ENCODE measurements around the gene NUF2.

GRCh38 chr1:163278602-163279001, 43.2 kb upstream of the NUF2 start:
- TF ChIP-seq CTCF (conservative IDR thresholded peaks at IDR 0.05; ENCODE audit: low read depth, low read length) = no peak
- TF ChIP-seq SMC3 (IDR thresholded peaks at IDR 0.05; ENCODE audit: low read depth, low read length) = no peak
- TF ChIP-seq CEBPB (IDR thresholded peaks at IDR 0.05; ENCODE audit: low read depth, low read length) = no peak
- no peak for TF ChIP-seq CHD1 (IDR thresholded peaks at IDR 0.05; ENCODE audit: low read depth, low read length)
- TF ChIP-seq RFX5 (IDR thresholded peaks at IDR 0.05; ENCODE audit: low read depth, low read length) = no peak
- no peak for TF ChIP-seq POLR2A (IDR thresholded peaks at IDR 0.05; ENCODE audit: low read depth, low read length)
- TF ChIP-seq MAFK (IDR thresholded peaks at IDR 0.05; ENCODE audit: low read depth, low read length) = no peak
- no peak for TF ChIP-seq RCOR1 (IDR thresholded peaks at IDR 0.05; ENCODE audit: insufficient replicate concordance, low read length)
- no peak for TF ChIP-seq USF2 (IDR thresholded peaks at IDR 0.05; ENCODE audit: low read depth, low read length)
- TF ChIP-seq FOS (IDR thresholded peaks at IDR 0.05; ENCODE audit: low read depth, low read length) = no peak
- no peak for TF ChIP-seq BHLHE40 (IDR thresholded peaks at IDR 0.05; ENCODE audit: low read depth, low read length)
- TF ChIP-seq MXI1 (IDR thresholded peaks at IDR 0.05; ENCODE audit: borderline replicate concordance, low read depth, low read length) = no peak
